Neural cell (in vitro differentiated cells): ENCODE results near the gene IP6K3. TPM values are rescaled to one million over a fixed set of nuclear protein-coding genes. Genes with fewer than 3 reads are reported as not detected.

Source experiments
- H2AFZ ChIP-seq: fragments of 200-600, 300-800 bp; sonication (generic), shearing (Covaris generic); 2 replicates; pipeline ENCODE4 v1.6.0; 2014; ENCODE audit warnings: low read depth, mild to moderate bottlenecking, antibody characterized with exemption, low read length, moderate library complexity
- H3F3A ChIP-seq: fragments of 200-600 bp; shearing (Covaris generic); 2 replicates; pipeline ENCODE4 v1.6.1; 2016; ENCODE audit warnings: mild to moderate bottlenecking, moderate library complexity, mixed read lengths, antibody characterized with exemption, low read length; ENCODE audit not compliant: insufficient read depth, poor library complexity, severe bottlenecking
- H3K27ac ChIP-seq: fragments of 200-600, 300-800 bp; sonication (generic), shearing (Covaris generic); 2 replicates; pipeline ENCODE4 v1.5.1; 2014; ENCODE audit warnings: mild to moderate bottlenecking, low read length, moderate library complexity
- H3K27me3 ChIP-seq: fragments of 300-800, 200-600 bp; sonication (generic), shearing (Covaris generic); 2 replicates; pipeline ENCODE4 v1.6.0; 2014; ENCODE audit warnings: mild to moderate bottlenecking, low read depth, low read length, moderate library complexity; ENCODE audit not compliant: insufficient read depth
- H3K36me3 ChIP-seq: fragments of 300-800, 200-600 bp; sonication (generic), shearing (Covaris generic); 2 replicates; pipeline ENCODE4 v1.5.1; 2014; ENCODE audit warnings: mild to moderate bottlenecking, antibody characterized with exemption, low read length, moderate library complexity; ENCODE audit not compliant: insufficient read depth
- H3K4me2 ChIP-seq: fragments of 300-800, 200-600 bp; sonication (generic), shearing (Covaris generic); 2 replicates; pipeline ENCODE4 v1.6.0; 2014; ENCODE audit warnings: mild to moderate bottlenecking, low read length
- H3K4me3 ChIP-seq: fragments of 300-800, 200-600 bp; sonication (generic), shearing (Covaris generic); 2 replicates; pipeline ENCODE4 v1.5.1; 2014; ENCODE audit warnings: mild to moderate bottlenecking, low read length, moderate library complexity
- H3K79me2 ChIP-seq: fragments of 200-600 bp; shearing (Covaris generic); replicated peaks from 2 replicates; pipeline ENCODE4 v1.6.0; 2014; ENCODE audit warnings: mild to moderate bottlenecking, low read length, moderate library complexity; ENCODE audit not compliant: insufficient read depth
- H3K9ac ChIP-seq: fragments of 300-800, 200-600 bp; sonication (generic), shearing (Covaris generic); 2 replicates; pipeline ENCODE4 v1.6.1; 2016; ENCODE audit warnings: mild to moderate bottlenecking, low read length, mixed read lengths
- H3K9me2 ChIP-seq: fragments of 200-600 bp; shearing (Covaris generic); 2 replicates; pipeline ENCODE4 v1.6.1; 2016; ENCODE audit warnings: mild to moderate bottlenecking, low read length, mixed read lengths; ENCODE audit not compliant: insufficient read depth
- H3K9me3 ChIP-seq: fragments of 200-600, 300-800 bp; sonication (generic), shearing (Covaris generic); 2 replicates; pipeline ENCODE4 v1.6.1; 2016; ENCODE audit warnings: mild to moderate bottlenecking, mixed run types, low read length, moderate library complexity, mixed read lengths
- H4K20me1 ChIP-seq: fragments of 200-600 bp; shearing (Covaris generic); 2 replicates; pipeline ENCODE4 v1.6.1; 2016; ENCODE audit warnings: mild to moderate bottlenecking, mixed run types; ENCODE audit not compliant: insufficient read depth
- EP300 ChIP-seq: fragments of 450-650 bp; conservative IDR thresholded peaks from 2 replicates; pipeline ENCODE4 v1.6.1; 2014; ENCODE audit warnings: antibody characterized with exemption, mild to moderate bottlenecking, moderate library complexity; ENCODE audit not compliant: poor library complexity, severe bottlenecking
- EZH2 ChIP-seq: fragments of 200-600, 300-800 bp; shearing (Covaris generic), sonication (generic); IDR thresholded peaks from 2 replicates; pipeline ENCODE4 v1.6.1; 2014; ENCODE audit warnings: antibody characterized with exemption, low read length, borderline replicate concordance, mild to moderate bottlenecking; ENCODE audit not compliant: insufficient read depth, poor library complexity, severe bottlenecking
- MXI1 ChIP-seq: fragments of 450-650 bp; conservative IDR thresholded peaks from 2 replicates; pipeline ENCODE4 v1.6.1; 2014; ENCODE audit warnings: antibody characterized with exemption, mild to moderate bottlenecking; ENCODE audit not compliant: poor library complexity, severe bottlenecking
- POLR2AphosphoS5 ChIP-seq: IDR thresholded peaks from 2 replicates; pipeline ENCODE4 v1.6.1; 2012
- RAD21 ChIP-seq: fragments of 450-650 bp; conservative IDR thresholded peaks from 2 replicates; pipeline ENCODE4 v1.6.1; 2014; ENCODE audit warnings: antibody characterized with exemption, mild to moderate bottlenecking, moderate library complexity
- SMC3 ChIP-seq: fragments of 450-650 bp; conservative IDR thresholded peaks from 2 replicates; pipeline ENCODE4 v1.6.1; 2014; ENCODE audit warnings: antibody characterized with exemption, mild to moderate bottlenecking, moderate library complexity; ENCODE audit not compliant: poor library complexity
- TAF1 ChIP-seq: IDR thresholded peaks from 2 replicates; pipeline ENCODE4 v1.6.1; 2012; ENCODE audit warnings: low read depth
- polyA plus RNA-seq: library from polyadenylated mRNA; depleted of rRNA; stranded (reverse); fragments of >200 nt; gene quantifications from 2 replicates; pipeline ENCODE4 v1.2.3, GENCODE V29; 2014
- TF ChIP-seq, protein P1 (sequence below): fragments of 450-650 bp; IDR thresholded peaks from 2 replicates; pipeline ENCODE4 v1.5.1; 2014; ENCODE audit warnings: antibody characterized with exemption, mild to moderate bottlenecking, moderate library complexity; ENCODE audit not compliant: poor library complexity, severe bottlenecking
- TF ChIP-seq, protein P2 (sequence below): IDR thresholded peaks from 2 replicates; pipeline ENCODE4 v1.6.1; 2012; ENCODE audit warnings: borderline replicate concordance

Gene IP6K3
- polyA plus RNA-seq, 1 donor from 2014 or later: not detected

DNA sequence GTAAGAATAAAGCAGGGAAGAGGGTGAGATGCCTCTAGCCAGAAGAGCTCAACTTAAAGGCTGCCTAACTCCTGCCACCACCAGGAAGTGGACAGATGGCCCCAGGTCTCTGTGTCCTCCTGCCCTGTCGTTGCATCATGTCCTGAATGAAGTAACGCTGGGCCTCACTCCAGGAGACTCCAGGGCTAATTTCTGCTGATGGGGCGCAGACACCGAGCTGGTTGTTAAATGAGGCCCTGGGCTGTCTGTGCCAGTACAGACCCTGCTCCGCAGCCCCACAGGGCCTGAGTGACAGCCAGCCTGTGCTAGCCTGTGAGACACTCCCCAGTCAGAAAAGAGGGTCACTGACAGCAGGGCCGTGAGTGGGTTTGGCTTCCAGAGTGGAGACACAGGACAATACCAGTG lies 6.5 kb downstream of the IP6K3 start:
- Histone ChIP-seq H2AFZ (no peak overlapping the region), H3F3A (no peaks in the 10 kb centered on the region), H3K9me2 (no peaks in the 10 kb centered on the region), H3K4me2 (no peak overlapping the region), H3K36me3 (no peaks in the 10 kb centered on the region), H4K20me1 (no peaks in the 10 kb centered on the region), H3K9ac (no peak overlapping the region), H3K27me3 (no peaks in the 10 kb centered on the region), H3K79me2 (no peaks in the 10 kb centered on the region), H3K27ac (no peak overlapping the region), H3K4me3 (no peak overlapping the region), H3K9me3 (no peaks in the 10 kb centered on the region)
- TF ChIP-seq POLR2AphosphoS5: no peak
- TF ChIP-seq MXI1: no peak
- TF ChIP-seq, protein P1, sequence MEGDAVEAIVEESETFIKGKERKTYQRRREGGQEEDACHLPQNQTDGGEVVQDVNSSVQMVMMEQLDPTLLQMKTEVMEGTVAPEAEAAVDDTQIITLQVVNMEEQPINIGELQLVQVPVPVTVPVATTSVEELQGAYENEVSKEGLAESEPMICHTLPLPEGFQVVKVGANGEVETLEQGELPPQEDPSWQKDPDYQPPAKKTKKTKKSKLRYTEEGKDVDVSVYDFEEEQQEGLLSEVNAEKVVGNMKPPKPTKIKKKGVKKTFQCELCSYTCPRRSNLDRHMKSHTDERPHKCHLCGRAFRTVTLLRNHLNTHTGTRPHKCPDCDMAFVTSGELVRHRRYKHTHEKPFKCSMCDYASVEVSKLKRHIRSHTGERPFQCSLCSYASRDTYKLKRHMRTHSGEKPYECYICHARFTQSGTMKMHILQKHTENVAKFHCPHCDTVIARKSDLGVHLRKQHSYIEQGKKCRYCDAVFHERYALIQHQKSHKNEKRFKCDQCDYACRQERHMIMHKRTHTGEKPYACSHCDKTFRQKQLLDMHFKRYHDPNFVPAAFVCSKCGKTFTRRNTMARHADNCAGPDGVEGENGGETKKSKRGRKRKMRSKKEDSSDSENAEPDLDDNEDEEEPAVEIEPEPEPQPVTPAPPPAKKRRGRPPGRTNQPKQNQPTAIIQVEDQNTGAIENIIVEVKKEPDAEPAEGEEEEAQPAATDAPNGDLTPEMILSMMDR: no peak
- no peak for TF ChIP-seq TAF1
- TF ChIP-seq SMC3: no peak
- no peak for TF ChIP-seq RAD21
- TF ChIP-seq, protein P2, sequence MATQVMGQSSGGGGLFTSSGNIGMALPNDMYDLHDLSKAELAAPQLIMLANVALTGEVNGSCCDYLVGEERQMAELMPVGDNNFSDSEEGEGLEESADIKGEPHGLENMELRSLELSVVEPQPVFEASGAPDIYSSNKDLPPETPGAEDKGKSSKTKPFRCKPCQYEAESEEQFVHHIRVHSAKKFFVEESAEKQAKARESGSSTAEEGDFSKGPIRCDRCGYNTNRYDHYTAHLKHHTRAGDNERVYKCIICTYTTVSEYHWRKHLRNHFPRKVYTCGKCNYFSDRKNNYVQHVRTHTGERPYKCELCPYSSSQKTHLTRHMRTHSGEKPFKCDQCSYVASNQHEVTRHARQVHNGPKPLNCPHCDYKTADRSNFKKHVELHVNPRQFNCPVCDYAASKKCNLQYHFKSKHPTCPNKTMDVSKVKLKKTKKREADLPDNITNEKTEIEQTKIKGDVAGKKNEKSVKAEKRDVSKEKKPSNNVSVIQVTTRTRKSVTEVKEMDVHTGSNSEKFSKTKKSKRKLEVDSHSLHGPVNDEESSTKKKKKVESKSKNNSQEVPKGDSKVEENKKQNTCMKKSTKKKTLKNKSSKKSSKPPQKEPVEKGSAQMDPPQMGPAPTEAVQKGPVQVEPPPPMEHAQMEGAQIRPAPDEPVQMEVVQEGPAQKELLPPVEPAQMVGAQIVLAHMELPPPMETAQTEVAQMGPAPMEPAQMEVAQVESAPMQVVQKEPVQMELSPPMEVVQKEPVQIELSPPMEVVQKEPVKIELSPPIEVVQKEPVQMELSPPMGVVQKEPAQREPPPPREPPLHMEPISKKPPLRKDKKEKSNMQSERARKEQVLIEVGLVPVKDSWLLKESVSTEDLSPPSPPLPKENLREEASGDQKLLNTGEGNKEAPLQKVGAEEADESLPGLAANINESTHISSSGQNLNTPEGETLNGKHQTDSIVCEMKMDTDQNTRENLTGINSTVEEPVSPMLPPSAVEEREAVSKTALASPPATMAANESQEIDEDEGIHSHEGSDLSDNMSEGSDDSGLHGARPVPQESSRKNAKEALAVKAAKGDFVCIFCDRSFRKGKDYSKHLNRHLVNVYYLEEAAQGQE: no peak
- no peak for TF ChIP-seq EP300
- TF ChIP-seq EZH2: no peak

DNA sequence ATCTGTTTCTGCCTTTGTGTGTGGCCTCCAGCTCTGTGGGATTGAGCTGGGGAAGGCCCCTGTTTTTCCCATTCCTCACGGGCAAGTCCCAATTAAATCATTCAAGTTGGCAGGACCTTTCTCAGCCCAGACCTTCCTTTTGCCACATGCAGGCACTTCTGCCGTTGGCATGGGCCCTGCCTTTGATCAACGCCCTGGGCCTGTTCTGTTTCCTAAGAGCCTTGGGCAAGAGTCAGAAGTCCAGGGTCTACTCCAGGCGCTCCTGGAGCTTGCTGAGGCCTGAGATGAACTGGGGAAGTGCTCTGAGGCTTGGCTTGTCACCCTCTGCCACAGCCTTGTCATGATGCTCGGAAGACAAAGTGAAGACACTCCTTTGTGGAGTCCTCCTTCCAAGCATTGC lies 7.1 kb downstream of the IP6K3 start:
- TF ChIP-seq POLR2AphosphoS5: no peak
- TF ChIP-seq EP300: no peak
- TF ChIP-seq RAD21: no peak
- no peak for TF ChIP-seq TAF1
- TF ChIP-seq SMC3: no peak
- TF ChIP-seq, protein P1: no peak
- no peak for TF ChIP-seq EZH2
- H3K9me2 ChIP-seq: no peaks in the 10 kb centered on the region
- H3K4me2 ChIP-seq: no peak overlapping the region
- H3K9me3 ChIP-seq: no peaks in the 10 kb centered on the region
- H3K36me3 ChIP-seq: no peaks in the 10 kb centered on the region
- H3K27ac ChIP-seq: no peak overlapping the region
- no peaks in the 10 kb centered on the region for H3K27me3 ChIP-seq
- H3F3A ChIP-seq: no peaks in the 10 kb centered on the region
- no peaks in the 10 kb centered on the region for H4K20me1 ChIP-seq
- no peaks in the 10 kb centered on the region for H3K79me2 ChIP-seq
- no peak overlapping the region for H2AFZ ChIP-seq
- no peak overlapping the region for H3K4me3 ChIP-seq
- no peak overlapping the region for H3K9ac ChIP-seq
